SU-DHL-6 (cell line): ENCODE data around the gene TMEM26.

ENCODE experiments used
- CTCF ChIP-seq: fragments of 200-600 bp; sonication (generic); IDR thresholded peaks from one replicate; pipeline ENCODE4 v1.5.1; 2017; ENCODE audit warnings: antibody characterized with exemption, mild to moderate bottlenecking, low read length, moderate library complexity; ENCODE audit not compliant: insufficient read depth, poor library complexity, severe bottlenecking
- EZH2phosphoT487 ChIP-seq: fragments of 200-600 bp; sonication (generic), shearing (Covaris generic); conservative IDR thresholded peaks from 2 replicates; pipeline ENCODE4 v1.6.1; 2018; ENCODE audit warnings: mild to moderate bottlenecking, antibody characterized with exemption, low read length, moderate library complexity, mixed read lengths

GRCh38 chr10:61398366-61399129, 54.6 kb downstream of the TMEM26 start:
- TF ChIP-seq CTCF (no peak), EZH2phosphoT487 (no peak)
